AG09309 (cell line): ENCODE results near the gene CT45A10.
"Not testable (repeated sequence)": the region's sequence is repeated elsewhere in the genome, so short reads cannot be mapped to it uniquely, and the experiment has no call there.

Source experiments
- DNase-seq: peaks from one replicate; pipeline ENCODE4 v3.0.0-alpha.2; 2010; ENCODE audit warnings: low read depth
- H3K4me3 ChIP-seq: 2 replicates; pipeline ENCODE4 v1.5.1; 2011; ENCODE audit warnings: mild to moderate bottlenecking, low read depth, low read length, moderate library complexity; ENCODE audit not compliant: control insufficient read depth
- TF ChIP-seq, protein P1 (sequence below): IDR thresholded peaks from 2 replicates; pipeline ENCODE4 v1.5.1; 2011; ENCODE audit warnings: mild to moderate bottlenecking, low read depth, low read length, inconsistent platforms; ENCODE audit not compliant: insufficient read depth, control insufficient read depth; ENCODE audit errors: missing control alignments

CT45A10 gene, protein sequence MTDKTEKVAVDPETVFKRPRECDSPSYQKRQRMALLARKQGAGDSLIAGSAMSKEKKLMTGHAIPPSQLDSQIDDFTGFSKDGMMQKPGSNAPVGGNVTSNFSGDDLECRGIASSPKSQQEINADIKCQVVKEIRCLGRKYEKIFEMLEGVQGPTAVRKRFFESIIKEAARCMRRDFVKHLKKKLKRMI

GRCh38 chrX:135893294-135893817 lies at the start of gene CT45A10, which contains the start of gene SAGE1:
Gene CT45A10 (minus strand): TSS chrX:135893444. CDS start chrX:135885344, 8,100 bp downstream.
Gene SAGE1 (plus strand): TSS chrX:135893716. CDS start chrX:135896243, 2,527 bp downstream.
- no peak within 1 kb of the TSS for H3K4me3 ChIP-seq
- DNase-seq = no peak
- TF ChIP-seq, protein P1, sequence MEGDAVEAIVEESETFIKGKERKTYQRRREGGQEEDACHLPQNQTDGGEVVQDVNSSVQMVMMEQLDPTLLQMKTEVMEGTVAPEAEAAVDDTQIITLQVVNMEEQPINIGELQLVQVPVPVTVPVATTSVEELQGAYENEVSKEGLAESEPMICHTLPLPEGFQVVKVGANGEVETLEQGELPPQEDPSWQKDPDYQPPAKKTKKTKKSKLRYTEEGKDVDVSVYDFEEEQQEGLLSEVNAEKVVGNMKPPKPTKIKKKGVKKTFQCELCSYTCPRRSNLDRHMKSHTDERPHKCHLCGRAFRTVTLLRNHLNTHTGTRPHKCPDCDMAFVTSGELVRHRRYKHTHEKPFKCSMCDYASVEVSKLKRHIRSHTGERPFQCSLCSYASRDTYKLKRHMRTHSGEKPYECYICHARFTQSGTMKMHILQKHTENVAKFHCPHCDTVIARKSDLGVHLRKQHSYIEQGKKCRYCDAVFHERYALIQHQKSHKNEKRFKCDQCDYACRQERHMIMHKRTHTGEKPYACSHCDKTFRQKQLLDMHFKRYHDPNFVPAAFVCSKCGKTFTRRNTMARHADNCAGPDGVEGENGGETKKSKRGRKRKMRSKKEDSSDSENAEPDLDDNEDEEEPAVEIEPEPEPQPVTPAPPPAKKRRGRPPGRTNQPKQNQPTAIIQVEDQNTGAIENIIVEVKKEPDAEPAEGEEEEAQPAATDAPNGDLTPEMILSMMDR = no peak

GRCh38 chrX:135931644-135932487 lies 38.6 kb upstream of the CT45A10 start:
- H3K4me3 ChIP-seq = no peak overlapping the region
- TF ChIP-seq, protein P1 = peak; percentile 78
- DNase-seq = peak; percentile 10

GRCh38 chrX:135927897-135928296 lies 34.7 kb upstream of the CT45A10 start:
- no peak overlapping the region for H3K4me3 ChIP-seq
- TF ChIP-seq, protein P1 = no peak
- no peak for DNase-seq

DNA sequence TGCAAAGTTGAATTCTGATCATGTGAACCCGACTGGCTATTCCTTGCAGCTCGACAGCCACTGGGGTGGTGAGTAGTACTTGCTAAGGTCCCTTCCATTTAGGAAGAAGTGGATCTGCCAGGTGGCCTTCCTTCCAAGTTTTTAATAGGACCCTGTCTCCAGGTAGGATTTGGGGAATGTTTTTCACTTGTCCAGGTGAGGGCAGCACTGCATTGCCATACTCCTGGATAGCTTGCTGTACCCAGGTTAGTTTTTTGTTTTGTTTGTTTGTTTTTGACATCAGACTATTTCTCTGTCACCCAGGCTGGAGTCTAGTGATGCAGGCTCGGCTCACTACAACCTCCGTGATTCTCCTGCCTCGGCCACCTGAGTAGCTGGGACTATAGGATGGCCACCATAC lies 30.1 kb upstream of the CT45A10 start:
- TF ChIP-seq, protein P1 = peak; percentile 31
- H3K4me3 ChIP-seq = no peak overlapping the region
- DNase-seq = no peak

DNA sequence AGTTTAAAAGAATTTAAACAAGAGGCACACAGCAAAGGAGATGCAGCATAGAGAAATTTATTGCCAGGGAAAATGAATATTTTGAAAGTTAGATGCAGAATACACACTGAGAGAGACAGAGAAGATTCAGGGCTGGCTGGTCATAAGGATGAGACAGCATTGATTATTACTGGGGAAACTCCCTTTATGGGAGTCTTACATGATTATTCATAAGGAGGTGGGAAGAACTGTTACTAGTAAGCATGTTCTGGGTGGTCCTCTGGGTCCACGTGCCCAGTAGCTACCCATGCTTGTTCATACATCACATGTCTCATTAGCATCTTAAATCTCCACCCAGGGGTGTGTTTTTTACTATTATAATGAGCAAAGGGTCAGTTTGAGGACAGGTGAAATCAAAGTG lies 27.3 kb upstream of the CT45A10 start:
- not testable (repeated sequence) for DNase-seq, H3K4me3 ChIP-seq

DNA sequence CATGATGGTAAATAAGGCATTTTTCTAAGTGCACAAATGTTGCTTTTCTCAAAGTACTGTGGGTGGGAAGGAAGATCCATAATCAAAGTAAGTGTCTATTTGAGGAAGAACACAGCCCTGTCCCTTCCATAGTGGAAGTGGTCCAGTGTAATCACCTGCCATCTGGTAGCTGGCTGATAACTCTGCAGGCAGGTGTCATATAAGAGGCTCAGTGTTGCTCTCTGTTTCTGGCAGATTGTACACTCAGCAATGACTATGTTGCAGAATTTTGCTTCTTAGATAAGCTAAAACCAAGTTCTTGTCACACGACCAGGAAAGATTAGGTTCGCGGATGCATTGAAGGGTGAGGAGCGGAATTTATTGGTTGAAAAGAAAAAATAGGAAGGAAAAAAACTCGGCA lies 21.2 kb upstream of the CT45A10 start:
- TF ChIP-seq, protein P1 = no peak
- DNase-seq = no peak
- H3K4me3 ChIP-seq = no peak overlapping the region

GRCh38 chrX:135910251-135910650 lies 17.0 kb upstream of the CT45A10 start:
- no peak overlapping the region for H3K4me3 ChIP-seq
- DNase-seq = no peak
- TF ChIP-seq, protein P1 = no peak
